Left ventricle myocardium inferior (tissue), 1 donor: ENCODE data around the gene MACROD2. TPM values are rescaled to one million over a fixed set of nuclear protein-coding genes. Genes with fewer than 3 reads are reported as not detected.

Experiments
- DNase-seq: peaks from one replicate; pipeline ENCODE4 v3.0.0-alpha.2; 2020
- H3K27ac ChIP-seq: fragments of 200-600 bp; replicated peaks from 2 replicates; pipeline ENCODE4 v1.8.0; 2021
- H3K27me3 ChIP-seq: fragments of 200-600 bp; 2 replicates; pipeline ENCODE4 v1.8.0; 2021; ENCODE audit warnings: low read depth
- H3K36me3 ChIP-seq: fragments of 200-600 bp; 2 replicates; pipeline ENCODE4 v1.8.0; 2021
- H3K4me1 ChIP-seq: fragments of 200-600 bp; 2 replicates; pipeline ENCODE4 v1.8.0; 2021
- H3K4me3 ChIP-seq: fragments of 200-600 bp; 2 replicates; pipeline ENCODE4 v1.8.0; 2021; ENCODE audit warnings: mild to moderate bottlenecking, moderate library complexity
- H3K9me3 ChIP-seq: fragments of 200-600 bp; replicated peaks from 2 replicates; pipeline ENCODE4 v1.8.0; 2021
- CTCF ChIP-seq: fragments of 200-600 bp; IDR thresholded peaks from 2 replicates; pipeline ENCODE4 v1.8.0; 2021; ENCODE audit warnings: antibody characterized with exemption, mild to moderate bottlenecking, borderline replicate concordance
- intact Hi-C: fragments of 100-400 bp; cut with micrococcal nuclease; formaldehyde crosslinking; loops from one replicate; pipeline ENCODE4 v1.11.0; 2022
- total RNA-seq: library from RNA; stranded (reverse); fragmentation: NEBNext Ultra II Directional; extraction: Animal tissue kit (Norgen Biotek cat#: 25700); gene quantifications from one replicate; pipeline ENCODE4 v1.2.1, GENCODE V29; 2021
- donor health status: DM: no; HTN: yes; CAD: no; lungs with severe emphysema.

MACROD2 gene
- total RNA-seq, 1 donor from 2014 or later = 3.6 TPM

- intact Hi-C loops = no loop called here
- DNase-seq = no peak
- Histone ChIP-seq H3K27me3 (no peaks in the 10 kb centered on the region), H3K27ac (no peak overlapping the region), H3K4me1 (no peaks in the 10 kb centered on the region), H3K4me3 (no peak overlapping the region), H3K36me3 (no peaks in the 10 kb centered on the region), H3K9me3 (no peaks in the 10 kb centered on the region)
- no peak for TF ChIP-seq CTCF
Observed at GRCh38 chr20:14929388-14929787, 934.1 kb downstream of the MACROD2 start.

- H3K4me3 ChIP-seq = no peak overlapping the region
- intact Hi-C loops = no loop called here
- H3K27me3 ChIP-seq = no peaks in the 10 kb centered on the region
- no peak for DNase-seq
- no peak overlapping the region for H3K27ac ChIP-seq
- no peaks in the 10 kb centered on the region for H3K36me3 ChIP-seq
- no peak for TF ChIP-seq CTCF
- no peaks in the 10 kb centered on the region for H3K4me1 ChIP-seq
- no peaks in the 10 kb centered on the region for H3K9me3 ChIP-seq
Observed at GRCh38 chr20:14932040-14932439, 936.7 kb downstream of the MACROD2 start.

DNA sequence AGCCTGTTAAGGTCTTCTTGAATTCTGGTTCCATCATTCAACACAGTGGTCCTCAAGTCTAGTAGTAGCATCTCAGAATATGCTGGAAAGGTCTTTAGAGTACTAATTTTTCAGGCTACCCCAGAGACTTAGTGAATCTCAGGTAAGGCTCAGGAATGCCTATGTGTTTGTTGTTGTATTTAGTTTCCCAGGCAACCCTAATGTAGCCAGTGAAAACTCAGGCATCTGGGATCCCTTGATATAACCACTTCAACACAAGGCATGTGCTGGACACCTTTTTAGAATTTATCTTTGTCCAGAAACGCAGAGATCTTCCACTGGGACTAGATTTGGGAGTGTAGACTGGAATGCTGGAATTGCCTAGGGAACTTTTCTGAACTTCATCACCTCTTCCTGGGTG lies 940.0 kb downstream of the MACROD2 start:
- peaks cover 21% of the 10 kb centered on the region for H3K9me3 ChIP-seq
- no peak overlapping the region for H3K27ac ChIP-seq
- TF ChIP-seq CTCF = no peak
- no peaks in the 10 kb centered on the region for H3K36me3 ChIP-seq
- no peak overlapping the region for H3K4me3 ChIP-seq
- no peak for DNase-seq
- no peaks in the 10 kb centered on the region for H3K4me1 ChIP-seq
- no peaks in the 10 kb centered on the region for H3K27me3 ChIP-seq
- intact Hi-C loops = no loop called here

DNA sequence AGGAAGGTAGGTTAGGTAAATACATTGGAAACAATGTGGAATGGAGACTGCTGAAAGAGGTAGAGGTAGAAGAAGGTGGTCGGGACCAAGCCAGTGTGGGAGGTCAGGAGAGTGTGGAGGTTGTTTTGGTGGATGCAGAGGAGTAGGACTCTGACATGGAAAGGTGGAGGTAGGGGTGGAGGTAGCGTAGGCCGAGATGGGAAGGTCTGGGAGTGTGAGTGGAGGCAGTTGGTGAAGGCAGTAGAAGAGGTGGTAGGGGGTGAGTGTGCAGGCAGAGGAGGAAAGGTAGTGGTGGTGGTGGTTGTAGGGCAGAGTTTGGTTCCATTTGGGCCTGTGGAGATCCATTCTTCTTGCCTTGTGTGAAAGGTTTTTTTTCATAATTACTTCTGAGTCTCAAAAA lies 941.7 kb downstream of the MACROD2 start:
- no peak for DNase-seq
- Histone ChIP-seq H3K4me3 (no peak overlapping the region), H3K9me3 (peaks cover 32% of the 10 kb centered on the region), H3K27ac (no peak overlapping the region), H3K36me3 (no peaks in the 10 kb centered on the region), H3K4me1 (no peaks in the 10 kb centered on the region), H3K27me3 (no peaks in the 10 kb centered on the region)
- TF ChIP-seq CTCF = no peak
- intact Hi-C loops = no loop called here

- Histone ChIP-seq H3K4me3 (no peak overlapping the region), H3K27me3 (no peaks in the 10 kb centered on the region), H3K36me3 (no peaks in the 10 kb centered on the region), H3K4me1 (no peaks in the 10 kb centered on the region), H3K27ac (no peak overlapping the region), H3K9me3 (peaks cover 32% of the 10 kb centered on the region)
- DNase-seq = no peak
- TF ChIP-seq CTCF = no peak
- intact Hi-C loops = no loop called here
Observed at GRCh38 chr20:14937846-14938245, 942.5 kb downstream of the MACROD2 start.

DNA sequence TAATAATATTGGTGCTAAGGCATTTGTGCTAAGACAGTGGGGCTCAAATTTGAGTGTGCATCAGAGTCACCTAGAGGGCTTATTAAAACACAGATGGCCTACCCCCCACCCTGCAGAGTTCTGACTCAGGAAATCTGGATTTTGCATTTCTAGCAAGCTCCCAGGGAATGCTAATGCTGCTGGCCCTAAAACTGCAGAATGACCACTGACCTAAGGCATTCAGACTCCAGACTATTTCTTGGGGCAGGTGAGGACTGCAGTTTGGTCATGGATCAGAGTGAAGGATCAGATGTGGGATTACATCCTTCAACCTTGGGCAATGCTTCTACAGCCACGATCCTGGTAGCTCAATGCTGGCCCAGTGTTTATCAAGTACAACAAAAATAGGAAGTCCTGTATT lies 952.2 kb downstream of the MACROD2 start:
- H3K27me3 ChIP-seq = no peaks in the 10 kb centered on the region
- H3K27ac ChIP-seq = no peak overlapping the region
- H3K4me3 ChIP-seq = no peak overlapping the region
- no peaks in the 10 kb centered on the region for H3K4me1 ChIP-seq
- no peak for DNase-seq
- no peaks in the 10 kb centered on the region for H3K36me3 ChIP-seq
- intact Hi-C loops = no loop called here
- TF ChIP-seq CTCF = no peak
- no peaks in the 10 kb centered on the region for H3K9me3 ChIP-seq
